ENCODE results near the gene CFHR4.
"Not testable (repeated sequence)": the region's sequence is repeated elsewhere in the genome, so short reads cannot be mapped to it uniquely, and the experiment has no call there.

CFHR4 gene

DNA sequence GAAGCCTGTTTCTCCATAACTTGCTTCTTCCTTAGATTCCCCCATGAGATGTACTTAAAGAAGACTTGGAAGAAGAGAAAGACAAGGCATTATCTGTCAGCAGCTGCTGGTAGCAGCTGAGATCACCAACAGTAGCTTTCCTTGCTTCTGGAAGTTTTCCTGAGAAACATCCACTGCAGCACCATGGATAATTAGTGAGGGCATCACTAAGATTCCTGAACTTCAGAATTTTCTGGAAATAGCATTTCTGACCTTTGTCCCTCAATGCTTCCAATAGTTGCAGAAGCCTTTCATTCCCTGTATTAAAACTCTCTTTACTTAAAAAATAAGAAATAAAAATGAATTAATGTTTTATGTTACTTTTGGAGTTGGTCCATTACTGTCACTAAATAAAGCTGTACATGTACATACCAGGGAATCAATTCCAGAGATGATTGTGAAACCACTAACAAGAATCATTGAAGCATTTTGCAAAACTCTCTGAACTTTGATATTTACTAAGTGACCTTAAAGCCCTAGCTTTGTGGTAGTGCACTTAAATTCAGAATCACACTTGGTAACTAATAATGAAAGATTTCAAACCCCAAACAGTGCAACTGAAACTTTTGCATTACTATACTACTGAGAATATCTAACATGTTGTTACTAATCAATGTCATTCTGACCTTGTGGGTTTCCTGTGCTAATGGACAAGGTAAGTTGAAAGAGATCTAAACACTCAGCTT lies at the start of gene CFHR4:
CFHR4 (plus strand) TSS at position 538 of the 725 bp plus-strand sequence; CDS start at position 637, 99 bp downstream.
- no peak for TF ChIP-seq POLR2A (IDR thresholded peaks at IDR 0.05; ENCODE audit: low read length)
- TF ChIP-seq GATA1 (IDR thresholded peaks at IDR 0.05; ENCODE audit: low read depth, low read length): no peak
- no peak for DNase-seq

DNA sequence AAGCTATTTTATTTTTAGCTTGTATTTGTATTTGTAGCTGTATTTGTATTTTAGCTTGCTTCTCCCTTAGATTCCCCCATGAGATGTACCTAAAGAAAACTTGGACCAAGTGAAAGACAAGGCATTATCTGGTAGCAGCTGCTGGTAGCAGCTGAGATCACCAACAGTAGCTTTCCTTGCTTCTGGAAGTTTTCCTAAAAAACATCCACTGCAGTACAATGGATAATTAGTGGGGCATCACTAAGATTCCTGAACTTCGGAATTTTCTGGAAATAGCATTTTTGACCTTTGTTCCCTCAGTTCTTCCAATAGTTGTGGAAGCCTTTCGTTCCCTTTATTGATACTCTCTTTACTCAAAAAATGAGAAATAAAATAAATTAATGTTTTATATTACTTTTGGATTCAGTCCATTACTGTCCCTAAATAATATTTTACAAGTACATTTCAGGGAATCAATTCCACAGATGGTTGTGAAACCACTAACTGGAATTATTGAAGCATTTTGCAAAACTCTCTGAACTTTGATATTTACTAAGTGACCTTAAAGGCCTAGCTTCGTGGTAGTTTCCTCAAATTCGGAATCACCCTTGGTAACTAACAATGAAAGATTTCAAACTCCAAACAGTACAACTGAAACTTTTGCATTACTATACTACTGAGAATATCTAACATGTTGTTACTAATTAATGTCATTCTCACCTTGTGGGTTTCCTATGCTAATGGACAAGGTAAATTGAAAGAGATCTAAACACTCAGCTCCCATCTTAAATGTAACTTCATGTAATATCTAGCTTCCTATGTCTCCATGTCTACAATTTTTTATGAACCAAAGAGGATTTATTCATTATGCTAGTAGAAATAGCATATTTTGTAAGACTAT lies 38.0 kb upstream of the CFHR4 start:
- not testable (repeated sequence) for DNase-seq

DNA sequence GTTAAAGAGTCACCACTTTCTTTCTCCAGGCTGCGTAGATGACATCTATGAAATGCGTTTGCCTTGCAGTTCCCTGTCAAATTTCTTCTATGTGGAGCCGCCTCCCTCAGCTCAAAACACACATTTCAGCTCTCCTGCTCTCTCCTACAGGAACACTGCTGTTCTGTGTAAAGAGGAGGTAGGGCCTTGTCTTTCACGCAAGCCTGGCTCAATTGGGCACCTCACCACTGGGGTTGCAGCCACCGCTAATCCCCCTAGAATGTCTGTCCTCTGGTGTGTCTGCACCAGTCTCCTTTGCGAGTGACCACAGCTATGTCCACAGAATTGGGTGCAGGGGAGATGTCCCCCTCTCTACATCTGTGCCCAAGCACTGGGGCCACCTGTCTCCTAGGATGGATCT lies 31.8 kb upstream of the CFHR4 start:
- TF ChIP-seq POLR2A (IDR thresholded peaks at IDR 0.05; ENCODE audit: low read length): no peak
- TF ChIP-seq GATA1 (IDR thresholded peaks at IDR 0.05; ENCODE audit: low read depth, low read length): no peak

DNA sequence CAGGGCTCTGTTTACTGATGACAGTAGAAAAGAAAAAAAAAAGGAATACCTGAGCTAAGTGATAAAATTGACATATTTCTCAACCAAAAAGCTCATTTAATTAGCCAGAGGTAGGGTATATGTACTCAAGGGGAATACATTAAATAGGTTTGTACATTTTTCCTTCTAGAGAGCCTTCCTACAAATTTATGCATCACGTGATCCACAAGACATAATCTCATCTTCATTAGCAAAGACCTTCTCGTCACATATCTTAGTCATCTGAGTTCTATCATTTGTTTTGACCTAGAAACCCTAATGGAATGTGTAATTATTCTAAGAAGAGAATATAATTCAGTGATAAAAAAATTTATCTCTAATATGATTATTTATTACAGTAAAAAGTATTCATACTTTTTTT lies 30.7 kb upstream of the CFHR4 start:
- TF ChIP-seq GATA1 (IDR thresholded peaks at IDR 0.05; ENCODE audit: low read depth, low read length) (no peak), POLR2A (IDR thresholded peaks at IDR 0.05; ENCODE audit: low read length) (no peak)
- DNase-seq: no peak

More for the DNA sequence above, 31.8 kb upstream of the CFHR4 start:
- DNase-seq: no peak

DNA sequence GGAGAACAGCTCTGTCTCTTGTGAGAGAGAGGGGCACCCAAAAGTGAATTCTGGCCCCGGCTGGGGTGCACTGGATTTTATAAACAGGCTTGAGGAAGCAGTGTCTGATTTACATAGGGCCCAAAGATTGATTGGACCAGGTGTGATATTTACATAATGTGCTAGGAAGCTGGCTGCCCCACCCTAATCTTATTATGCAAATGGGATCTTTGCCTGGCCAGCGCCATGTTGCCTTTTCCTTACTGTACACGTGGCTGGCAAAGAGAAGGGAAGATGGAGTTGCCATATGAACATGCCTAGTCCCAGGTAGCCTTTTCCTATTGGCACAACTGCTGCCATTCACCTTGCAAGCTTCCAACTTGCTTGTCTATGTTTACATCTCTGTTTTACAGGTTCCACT lies 29.0 kb upstream of the CFHR4 start:
- TF ChIP-seq POLR2A (IDR thresholded peaks at IDR 0.05; ENCODE audit: low read length) (no peak), GATA1 (IDR thresholded peaks at IDR 0.05; ENCODE audit: low read depth, low read length) (no peak)
- no peak for DNase-seq

DNA sequence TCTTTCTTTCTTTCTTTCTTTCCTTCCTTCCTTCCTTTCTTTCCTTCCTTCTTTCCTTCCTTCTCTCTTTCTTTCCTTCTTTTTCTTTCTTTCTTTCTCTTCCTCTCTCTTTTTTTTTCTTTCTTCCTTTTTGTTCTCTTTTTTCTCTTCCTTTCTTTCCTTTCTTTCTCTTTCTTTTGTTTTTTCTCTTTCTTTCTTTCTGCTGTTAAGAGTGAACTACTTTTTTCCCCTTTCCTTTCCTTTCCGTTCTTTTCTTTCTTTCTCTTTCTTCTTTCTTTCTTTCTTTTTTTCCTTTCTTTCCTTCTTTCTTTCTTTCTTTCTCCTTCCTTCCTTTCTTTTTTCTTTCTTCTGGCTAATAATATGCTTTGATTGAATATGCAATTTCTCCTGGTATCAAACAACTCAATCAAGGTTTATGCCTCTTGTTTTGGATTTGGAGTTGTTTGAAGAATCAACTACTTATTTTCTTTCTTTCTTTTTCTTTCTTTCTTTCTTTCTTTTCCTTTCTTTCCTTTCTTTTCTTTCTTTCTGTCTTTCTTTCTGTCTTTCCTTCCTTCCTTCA lies 27.4 kb upstream of the CFHR4 start:
- TF ChIP-seq GATA1 (IDR thresholded peaks at IDR 0.05; ENCODE audit: low read depth, low read length) (no peak), POLR2A (IDR thresholded peaks at IDR 0.05; ENCODE audit: low read length) (no peak)
- no peak for DNase-seq

DNA sequence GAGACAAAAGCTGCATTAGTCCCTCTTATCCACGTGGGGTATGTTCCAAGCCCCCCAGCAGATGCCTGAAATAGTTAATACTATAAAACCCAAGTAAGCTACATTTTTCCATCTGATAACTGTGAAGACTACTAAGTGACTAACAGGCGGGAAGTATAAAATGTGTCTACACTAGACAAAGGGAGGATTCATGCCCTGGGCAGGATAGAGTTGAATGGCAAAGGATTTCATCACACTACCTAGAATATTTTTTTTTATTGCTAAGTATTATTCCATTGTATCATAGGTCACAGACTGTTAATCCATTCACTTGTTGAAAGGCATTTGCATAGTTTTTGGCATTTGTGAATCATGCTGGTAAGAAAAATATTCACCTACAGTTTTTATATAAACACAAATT lies 26.4 kb upstream of the CFHR4 start:
- DNase-seq: no peak
- TF ChIP-seq GATA1 (IDR thresholded peaks at IDR 0.05; ENCODE audit: low read depth, low read length) (no peak), POLR2A (IDR thresholded peaks at IDR 0.05; ENCODE audit: low read length) (no peak)

DNA sequence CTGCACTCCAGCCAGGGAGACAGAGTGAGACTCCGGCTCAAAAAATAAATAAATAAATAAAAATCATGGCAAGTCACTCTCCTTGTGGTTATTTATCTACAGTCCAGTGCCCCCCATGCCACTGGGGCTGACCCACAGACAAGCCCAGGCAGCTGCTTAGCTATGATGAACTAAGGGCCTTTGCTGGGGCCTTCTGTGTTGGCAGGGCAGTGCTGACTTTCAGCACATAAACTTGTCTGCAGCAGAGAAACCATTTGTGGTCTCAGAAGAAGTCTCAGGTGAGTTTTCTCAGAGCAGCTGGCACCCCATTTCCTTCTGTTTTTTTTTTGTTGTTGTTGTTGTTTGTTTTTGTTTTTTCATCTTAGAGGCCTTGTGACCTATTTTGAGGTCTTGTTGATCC lies 20.9 kb upstream of the CFHR4 start:
- TF ChIP-seq POLR2A (IDR thresholded peaks at IDR 0.05; ENCODE audit: low read length) (no peak), GATA1 (IDR thresholded peaks at IDR 0.05; ENCODE audit: low read depth, low read length) (no peak)
- DNase-seq: no peak

DNA sequence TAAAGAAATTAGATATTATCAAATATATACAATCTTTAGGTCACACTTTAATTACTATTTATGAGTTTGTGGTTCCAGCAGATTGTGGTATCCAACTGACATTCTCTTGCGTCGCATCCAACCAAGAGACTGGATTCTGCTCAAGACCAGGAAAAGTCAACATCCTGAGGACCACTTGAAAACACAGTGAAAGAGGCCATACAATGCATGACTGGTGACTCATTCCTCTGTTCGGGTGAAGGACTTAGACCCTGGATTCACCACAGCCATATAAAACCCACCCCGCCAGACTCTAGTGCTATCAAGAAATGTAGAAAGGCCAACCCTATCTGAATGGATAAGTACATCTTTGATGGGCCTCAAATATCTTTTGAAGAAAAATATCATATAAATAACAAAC lies 14.5 kb upstream of the CFHR4 start:
- no peak for DNase-seq
- TF ChIP-seq GATA1 (IDR thresholded peaks at IDR 0.05; ENCODE audit: low read depth, low read length) (no peak), POLR2A (IDR thresholded peaks at IDR 0.05; ENCODE audit: low read length) (no peak)

DNA sequence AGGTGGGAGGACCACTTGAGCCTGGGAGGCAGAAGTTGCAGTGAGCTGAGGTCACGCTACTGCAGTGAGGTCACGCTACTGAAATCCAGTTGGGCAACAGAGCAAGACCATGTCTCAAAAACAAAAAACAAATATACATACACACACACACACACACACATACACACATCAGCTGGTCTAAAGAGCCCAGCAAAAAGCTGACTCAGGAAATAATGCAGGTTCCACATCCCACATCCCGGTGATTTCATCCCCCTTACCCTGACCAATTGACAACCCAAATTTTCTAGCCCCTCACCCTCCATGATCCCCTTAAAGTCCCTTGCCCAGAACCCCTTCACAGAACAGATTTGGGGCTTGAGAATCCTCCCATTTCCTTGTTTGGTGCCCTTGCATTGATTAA lies 11.9 kb upstream of the CFHR4 start:
- DNase-seq: no peak
- TF ChIP-seq POLR2A (IDR thresholded peaks at IDR 0.05; ENCODE audit: low read length) (no peak), GATA1 (IDR thresholded peaks at IDR 0.05; ENCODE audit: low read depth, low read length) (no peak)

DNA sequence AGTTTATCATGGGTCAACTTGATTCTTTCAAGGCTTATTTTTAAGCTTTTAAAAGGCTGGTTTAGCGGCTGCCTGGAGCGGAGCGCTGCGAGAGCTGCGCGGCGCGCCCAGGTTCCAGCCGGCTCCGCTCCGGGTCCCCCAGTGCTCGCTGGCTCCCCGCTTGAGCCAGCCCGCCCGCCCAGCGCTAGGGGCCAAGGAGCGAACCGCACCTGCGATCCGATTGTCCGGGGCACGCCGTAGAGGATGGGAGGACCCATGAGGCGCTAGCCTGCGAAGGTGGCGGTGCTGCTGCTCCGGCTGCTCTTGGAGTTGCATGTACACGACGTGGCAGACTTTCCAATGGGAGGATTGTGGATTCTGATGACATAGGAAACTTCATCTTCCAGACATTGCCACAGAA lies 9.9 kb upstream of the CFHR4 start:
- no peak for DNase-seq
- no peak for TF ChIP-seq GATA1 (IDR thresholded peaks at IDR 0.05; ENCODE audit: low read depth, low read length)
- TF ChIP-seq POLR2A (IDR thresholded peaks at IDR 0.05; ENCODE audit: low read length): no peak

DNA sequence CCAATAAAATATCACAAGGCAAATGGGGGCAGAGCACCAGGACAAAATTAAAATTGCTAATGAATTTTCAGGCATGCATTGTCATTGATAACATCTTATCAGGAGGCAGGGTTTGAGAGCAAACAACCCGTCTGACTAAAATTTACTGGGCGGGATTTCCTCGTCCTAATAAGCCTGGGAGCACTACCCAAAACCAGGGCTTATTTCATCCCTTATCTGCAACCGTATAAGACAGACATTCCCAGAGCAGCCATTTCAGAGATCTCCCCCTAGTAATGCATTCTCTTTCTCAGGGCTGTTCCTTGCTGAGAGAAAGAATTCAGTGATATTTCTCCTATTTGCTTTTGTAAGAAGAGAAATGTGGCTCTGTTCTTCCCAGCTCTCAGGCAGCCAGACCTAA lies 1.3 kb upstream of the CFHR4 start:
- not testable (repeated sequence) for DNase-seq

DNA sequence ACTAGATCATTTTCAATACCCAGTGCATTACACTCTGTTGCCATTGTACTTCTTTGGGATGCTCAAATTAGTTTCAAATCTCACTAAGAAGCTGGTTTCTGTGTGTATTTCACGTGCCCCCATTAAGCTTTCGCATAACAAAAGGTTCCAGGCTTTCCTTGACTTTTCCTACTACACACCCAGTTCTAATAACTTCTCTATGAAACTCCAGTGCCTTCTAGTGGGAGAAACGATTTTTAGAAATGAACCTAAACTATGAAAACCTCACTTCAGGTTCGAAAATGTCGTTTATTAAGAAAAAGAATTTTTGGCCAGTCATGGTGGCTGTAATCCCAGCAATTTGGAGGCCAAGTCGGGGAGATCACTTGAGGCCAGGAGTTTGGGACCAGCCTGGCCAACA lies 2.8 kb downstream of the CFHR4 start:
- TF ChIP-seq POLR2A (IDR thresholded peaks at IDR 0.05; ENCODE audit: low read length) (no peak), GATA1 (IDR thresholded peaks at IDR 0.05; ENCODE audit: low read depth, low read length) (no peak)
- no peak for DNase-seq

DNA sequence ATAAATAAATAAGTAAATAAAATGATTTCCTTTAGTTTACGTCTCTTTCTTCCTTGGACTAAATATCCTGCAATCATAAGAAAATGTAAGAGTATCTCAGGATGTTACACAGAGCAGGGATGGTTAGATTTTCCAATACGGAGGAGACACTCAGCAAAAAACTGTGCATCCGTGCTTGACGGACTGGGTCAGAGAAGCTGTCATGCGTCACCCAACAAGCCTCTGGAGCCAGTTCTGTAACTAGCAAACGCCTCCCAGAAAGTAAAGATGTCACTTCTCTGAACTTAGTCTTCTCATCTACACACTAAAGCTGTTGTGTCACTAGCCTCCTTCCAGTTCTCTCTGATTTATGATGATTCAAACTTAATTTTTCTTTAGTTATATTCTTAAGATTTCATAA lies 3.4 kb downstream of the CFHR4 start:
- no peak for TF ChIP-seq GATA1 (IDR thresholded peaks at IDR 0.05; ENCODE audit: low read depth, low read length)
- TF ChIP-seq POLR2A (IDR thresholded peaks at IDR 0.05; ENCODE audit: low read length): no peak
- DNase-seq: no peak

DNA sequence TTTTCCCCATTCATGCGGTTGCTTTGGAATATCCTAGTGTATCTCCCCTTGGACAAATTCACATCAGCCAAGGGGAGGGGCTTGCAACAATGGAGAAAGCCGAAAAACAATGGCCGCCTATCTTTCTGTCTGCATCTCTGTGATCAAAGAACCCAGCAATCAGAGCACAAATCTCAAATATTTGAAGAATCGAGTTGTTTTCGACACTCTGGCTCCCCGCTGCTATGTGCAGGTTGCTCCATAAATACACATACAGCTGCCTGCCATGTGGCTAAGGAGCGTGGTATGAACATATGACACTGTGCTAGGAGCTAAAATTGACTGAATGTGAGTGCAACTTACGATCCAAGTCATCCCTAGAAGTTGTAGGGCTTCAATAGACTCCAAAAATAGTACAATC lies 8.5 kb downstream of the CFHR4 start:
- TF ChIP-seq POLR2A (IDR thresholded peaks at IDR 0.05; ENCODE audit: low read length) (no peak), GATA1 (IDR thresholded peaks at IDR 0.05; ENCODE audit: low read depth, low read length) (no peak)
- no peak for DNase-seq
